ENCODE results near the gene PF4V1.

PF4V1 gene

DNA sequence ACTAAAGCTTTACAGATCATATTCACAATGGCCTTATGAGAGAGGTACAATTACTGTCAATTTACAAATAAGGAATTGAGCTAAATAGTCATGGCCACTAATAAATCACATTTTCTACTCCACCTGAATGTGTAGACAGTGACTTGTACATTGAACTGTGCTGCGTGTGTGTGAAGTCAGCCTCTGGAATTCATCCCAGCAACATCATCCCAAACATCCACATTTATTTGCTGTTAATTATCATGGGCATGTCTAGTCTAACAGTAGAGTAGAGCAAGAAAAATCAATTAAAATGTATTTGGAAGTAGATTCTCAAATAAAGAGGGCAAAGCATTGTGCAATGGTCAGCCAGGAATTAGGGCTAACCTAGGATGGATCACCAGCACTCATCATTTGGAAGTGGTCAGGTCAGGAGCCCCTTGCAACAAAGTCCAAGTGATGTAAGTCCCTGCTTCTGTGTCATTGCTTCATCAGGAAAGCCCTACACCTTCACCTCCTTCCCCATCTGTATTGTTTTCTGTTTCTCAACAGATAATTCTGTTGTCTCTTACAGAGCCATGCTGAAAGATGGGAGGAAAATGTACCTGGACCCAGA lies 4.8 kb upstream of the PF4V1 start:
- Histone ChIP-seq H3K9ac (ENCODE audit: low read length) (no peak overlapping the region), H3K4me1 (ENCODE audit: control insufficient read depth, insufficient read depth, low read length) (no peaks in the 10 kb centered on the region), H3K27me3 (ENCODE audit: control insufficient read depth, insufficient read depth, low read length) (peaks cover 7% of the 10 kb centered on the region), H3K4me3 (ENCODE audit: low read length) (no peak overlapping the region), H3K9me3 (ENCODE audit: control insufficient read depth, low read length) (no peaks in the 10 kb centered on the region), H3K36me3 (ENCODE audit: control insufficient read depth, insufficient read depth, low read length) (no peaks in the 10 kb centered on the region)

DNA sequence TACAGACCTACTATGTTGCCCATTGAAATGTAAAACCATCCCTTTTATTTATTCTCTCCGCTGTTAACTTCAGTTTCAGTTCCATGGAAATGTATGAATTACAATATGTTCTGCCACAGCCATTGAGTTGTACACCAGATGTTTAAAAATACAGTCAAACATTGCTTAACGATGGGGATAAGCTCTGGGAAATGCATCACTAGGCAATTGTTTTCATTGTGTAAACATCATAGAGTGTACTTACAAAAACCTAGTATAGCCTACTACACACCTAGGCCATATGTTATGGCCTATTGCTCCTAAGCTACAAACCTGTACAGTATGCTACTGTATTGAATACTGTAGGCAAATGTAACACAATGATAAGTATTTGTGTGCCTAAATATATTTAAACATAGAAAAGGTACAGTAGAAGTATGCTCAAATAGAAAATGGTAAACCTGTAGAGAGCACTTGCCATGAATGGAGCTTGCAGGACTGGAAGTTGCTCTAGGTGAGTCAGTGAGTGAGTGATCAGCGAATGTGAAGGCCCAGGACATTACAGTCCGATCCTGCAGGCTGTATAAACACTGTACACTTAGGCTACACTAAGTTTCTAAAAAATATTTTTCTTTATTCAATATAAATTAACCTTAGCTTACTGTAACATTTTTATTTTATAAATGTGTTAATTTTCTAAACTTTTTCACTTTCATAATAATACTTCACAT lies 2.7 kb upstream of the PF4V1 start:
- Histone ChIP-seq H3K27me3 (ENCODE audit: control insufficient read depth, insufficient read depth, low read length) (peaks cover 7% of the 10 kb centered on the region), H3K9me3 (ENCODE audit: control insufficient read depth, low read length) (no peaks in the 10 kb centered on the region), H3K36me3 (ENCODE audit: control insufficient read depth, insufficient read depth, low read length) (no peaks in the 10 kb centered on the region), H3K9ac (ENCODE audit: low read length) (no peak overlapping the region), H3K4me3 (ENCODE audit: low read length) (no peak overlapping the region), H3K4me1 (ENCODE audit: control insufficient read depth, insufficient read depth, low read length) (no peaks in the 10 kb centered on the region)

DNA sequence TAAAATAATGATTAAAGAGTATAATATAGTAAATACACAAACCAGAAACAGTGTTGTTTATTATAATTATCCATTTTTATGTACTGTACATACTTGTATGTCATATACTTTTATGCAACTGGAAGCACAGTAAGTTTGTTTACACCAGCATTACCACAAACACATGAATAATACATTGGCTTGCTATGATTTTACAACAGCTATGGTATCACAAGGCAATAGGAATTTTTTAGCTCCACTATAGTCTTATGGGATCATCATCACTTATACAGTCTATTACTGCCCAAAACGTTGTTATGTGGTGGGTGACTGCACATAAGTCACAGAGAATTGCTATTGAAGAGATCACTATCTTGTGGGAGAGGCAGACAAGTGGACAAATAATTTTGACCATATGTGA lies 1.8 kb upstream of the PF4V1 start:
- no peaks in the 10 kb centered on the region for H3K36me3 ChIP-seq (ENCODE audit: control insufficient read depth, insufficient read depth, low read length)
- H3K4me1 ChIP-seq (ENCODE audit: control insufficient read depth, insufficient read depth, low read length), result no peaks in the 10 kb centered on the region
- H3K9me3 ChIP-seq (ENCODE audit: control insufficient read depth, low read length), result no peaks in the 10 kb centered on the region
- H3K4me3 ChIP-seq (ENCODE audit: low read length), result no peak overlapping the region
- H3K9ac ChIP-seq (ENCODE audit: low read length), result no peak overlapping the region
- peaks cover 7% of the 10 kb centered on the region for H3K27me3 ChIP-seq (ENCODE audit: control insufficient read depth, insufficient read depth, low read length)

DNA sequence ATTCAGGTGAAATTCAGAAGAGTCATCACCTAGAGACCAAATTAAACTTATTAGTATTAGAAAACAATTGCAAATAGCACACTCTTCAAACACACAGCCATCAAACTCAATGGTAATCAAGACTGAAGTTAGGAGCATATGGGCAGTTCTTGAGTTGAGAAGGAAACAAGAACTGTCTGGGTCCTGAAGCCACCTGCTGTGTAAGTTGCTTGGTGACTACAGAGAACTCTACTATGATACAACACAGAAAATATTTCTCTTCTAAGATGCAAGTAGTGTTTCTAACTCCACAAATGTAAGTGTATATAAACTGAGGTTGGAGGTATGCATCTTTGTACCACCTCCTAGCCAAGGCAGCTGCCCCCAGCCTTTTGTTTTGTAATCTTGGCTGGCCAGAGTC lies 325 bp upstream of the PF4V1 start:
- Histone ChIP-seq H3K27me3 (ENCODE audit: control insufficient read depth, insufficient read depth, low read length) (peaks cover 7% of the 10 kb centered on the region), H3K36me3 (ENCODE audit: control insufficient read depth, insufficient read depth, low read length) (no peaks in the 10 kb centered on the region), H3K9ac (ENCODE audit: low read length) (no peak overlapping the region), H3K4me1 (ENCODE audit: control insufficient read depth, insufficient read depth, low read length) (no peaks in the 10 kb centered on the region), H3K4me3 (ENCODE audit: low read length) (no peak overlapping the region), H3K9me3 (ENCODE audit: control insufficient read depth, low read length) (no peaks in the 10 kb centered on the region)

DNA sequence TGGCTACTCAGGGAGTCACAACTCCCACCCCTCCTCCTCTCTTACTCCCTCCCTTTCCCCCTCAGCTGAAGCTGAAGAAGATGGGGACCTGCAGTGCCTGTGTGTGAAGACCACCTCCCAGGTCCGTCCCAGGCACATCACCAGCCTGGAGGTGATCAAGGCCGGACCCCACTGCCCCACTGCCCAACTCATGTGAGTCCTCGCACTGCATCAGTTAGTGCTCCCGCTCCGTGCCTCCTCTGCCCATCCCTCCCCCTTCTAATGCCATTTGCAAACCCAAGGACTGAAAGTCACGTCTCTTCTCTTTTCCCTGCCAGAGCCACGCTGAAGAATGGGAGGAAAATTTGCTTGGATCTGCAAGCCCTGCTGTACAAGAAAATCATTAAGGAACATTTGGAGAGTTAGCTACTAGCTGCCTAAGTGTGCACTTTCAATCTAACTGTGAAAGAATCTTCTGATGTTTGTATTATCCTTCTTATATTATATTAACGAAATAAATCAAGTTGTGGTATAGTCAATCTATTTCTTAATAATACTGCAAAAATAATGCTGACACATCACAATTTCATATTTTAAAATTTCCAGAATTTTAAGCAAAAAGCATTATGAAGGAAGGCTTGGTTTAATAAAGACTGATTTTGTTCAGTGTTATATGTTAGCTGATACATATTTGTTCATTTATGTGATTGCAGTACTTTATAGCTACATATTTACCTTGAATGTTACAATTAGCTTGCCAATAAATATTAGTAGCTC lies 800 bp downstream of the PF4V1 start:
- H3K27me3 ChIP-seq (ENCODE audit: control insufficient read depth, insufficient read depth, low read length), result peaks cover 7% of the 10 kb centered on the region
- H3K9ac ChIP-seq (ENCODE audit: low read length), result no peak overlapping the region
- H3K4me1 ChIP-seq (ENCODE audit: control insufficient read depth, insufficient read depth, low read length), result no peaks in the 10 kb centered on the region
- H3K4me3 ChIP-seq (ENCODE audit: low read length), result no peak overlapping the region
- no peaks in the 10 kb centered on the region for H3K9me3 ChIP-seq (ENCODE audit: control insufficient read depth, low read length)
- no peaks in the 10 kb centered on the region for H3K36me3 ChIP-seq (ENCODE audit: control insufficient read depth, insufficient read depth, low read length)

DNA sequence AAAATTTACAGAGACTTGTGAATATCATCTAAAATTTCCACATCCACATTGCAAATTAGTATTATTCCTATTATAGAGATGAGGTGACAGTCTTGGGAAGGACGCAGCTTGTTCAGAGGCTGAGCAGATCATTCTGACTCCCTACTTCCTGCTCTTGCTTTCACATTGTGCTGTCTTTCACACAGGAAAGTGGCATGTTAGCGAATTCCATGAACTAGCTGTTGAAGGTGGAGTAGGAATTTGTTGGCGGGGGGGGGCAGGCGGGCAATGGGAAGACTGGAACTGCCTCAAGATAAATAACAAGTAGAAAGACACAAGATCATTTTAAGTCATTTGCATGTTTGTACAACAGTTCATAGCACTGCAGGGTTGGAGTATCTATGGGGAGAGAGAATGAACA lies 2.3 kb downstream of the PF4V1 start:
- H3K9me3 ChIP-seq (ENCODE audit: control insufficient read depth, low read length), result no peaks in the 10 kb centered on the region
- H3K4me1 ChIP-seq (ENCODE audit: control insufficient read depth, insufficient read depth, low read length), result no peaks in the 10 kb centered on the region
- H3K9ac ChIP-seq (ENCODE audit: low read length), result no peak overlapping the region
- peaks cover 7% of the 10 kb centered on the region for H3K27me3 ChIP-seq (ENCODE audit: control insufficient read depth, insufficient read depth, low read length)
- H3K36me3 ChIP-seq (ENCODE audit: control insufficient read depth, insufficient read depth, low read length), result no peaks in the 10 kb centered on the region
- H3K4me3 ChIP-seq (ENCODE audit: low read length), result no peak overlapping the region

DNA sequence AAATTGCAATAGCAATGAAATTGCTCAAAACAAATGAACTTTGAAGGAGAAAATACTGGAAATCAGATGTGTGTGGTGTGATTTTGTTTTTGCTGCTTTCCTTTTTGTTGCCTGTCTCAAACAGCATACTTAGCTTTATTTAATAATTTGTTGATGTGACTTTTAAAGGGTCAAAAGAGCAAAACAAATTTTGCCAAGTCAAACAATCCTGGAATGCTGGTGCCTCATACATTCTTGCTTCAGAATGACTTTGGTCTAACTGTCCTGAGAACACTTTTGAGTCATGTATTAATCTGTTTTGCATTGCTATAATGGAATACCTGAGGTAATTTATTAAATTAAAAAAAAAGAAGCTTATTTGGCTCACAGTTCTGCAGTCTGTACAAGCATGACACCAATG lies 3.4 kb downstream of the PF4V1 start:
- no peak overlapping the region for H3K4me3 ChIP-seq (ENCODE audit: low read length)
- no peaks in the 10 kb centered on the region for H3K36me3 ChIP-seq (ENCODE audit: control insufficient read depth, insufficient read depth, low read length)
- H3K27me3 ChIP-seq (ENCODE audit: control insufficient read depth, insufficient read depth, low read length), result peaks cover 7% of the 10 kb centered on the region
- H3K4me1 ChIP-seq (ENCODE audit: control insufficient read depth, insufficient read depth, low read length), result no peaks in the 10 kb centered on the region
- H3K9me3 ChIP-seq (ENCODE audit: control insufficient read depth, low read length), result no peaks in the 10 kb centered on the region
- H3K9ac ChIP-seq (ENCODE audit: low read length), result no peak overlapping the region

DNA sequence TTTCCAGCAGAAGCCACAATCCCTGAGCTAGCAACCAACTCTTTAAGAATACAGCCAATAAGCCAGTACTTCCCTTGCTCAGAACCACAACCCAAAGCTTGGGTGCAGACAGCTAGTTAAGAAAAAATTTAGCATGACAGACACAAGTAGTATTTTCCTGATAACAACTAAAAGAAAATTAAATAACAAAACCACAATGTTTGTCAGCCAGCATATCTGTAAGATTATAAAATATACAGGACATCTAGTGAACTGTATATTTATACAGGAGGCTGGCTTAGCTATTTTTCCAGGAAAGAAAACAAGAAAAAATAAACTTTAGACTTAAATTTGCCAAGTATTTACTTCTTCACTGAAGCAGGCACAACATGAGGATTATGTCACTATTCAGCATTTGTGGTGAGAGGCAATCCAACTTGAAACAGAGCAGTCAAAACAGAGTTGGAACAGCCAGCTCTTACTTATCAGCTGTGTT lies 6.6 kb downstream of the PF4V1 start:
- no peaks in the 10 kb centered on the region for H3K27me3 ChIP-seq (ENCODE audit: control insufficient read depth, insufficient read depth, low read length)
- no peaks in the 10 kb centered on the region for H3K4me1 ChIP-seq (ENCODE audit: control insufficient read depth, insufficient read depth, low read length)
- no peaks in the 10 kb centered on the region for H3K9me3 ChIP-seq (ENCODE audit: control insufficient read depth, low read length)
- H3K9ac ChIP-seq (ENCODE audit: low read length), result no peak overlapping the region
- H3K4me3 ChIP-seq (ENCODE audit: low read length), result no peak overlapping the region
- H3K36me3 ChIP-seq (ENCODE audit: control insufficient read depth, insufficient read depth, low read length), result no peaks in the 10 kb centered on the region

DNA sequence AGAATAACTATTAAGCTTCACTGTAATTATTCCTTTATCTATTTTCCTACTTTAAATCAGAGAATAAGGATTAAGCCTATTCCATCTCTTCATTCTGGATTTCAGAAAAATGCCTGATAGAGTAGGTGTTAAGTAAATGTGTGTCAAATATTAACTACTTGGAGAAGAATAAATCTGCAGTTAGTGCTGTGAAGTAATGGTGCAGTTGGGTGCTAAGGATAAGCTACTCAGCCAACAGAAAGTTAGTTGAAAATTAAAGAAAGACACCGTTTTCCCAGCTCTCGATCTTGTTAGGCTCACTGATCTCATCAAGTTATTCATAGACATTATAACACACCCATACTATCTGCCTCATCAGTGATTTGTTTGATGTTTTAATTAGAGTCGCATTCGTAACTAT lies 7.1 kb downstream of the PF4V1 start:
- no peak overlapping the region for H3K9ac ChIP-seq (ENCODE audit: low read length)
- no peaks in the 10 kb centered on the region for H3K27me3 ChIP-seq (ENCODE audit: control insufficient read depth, insufficient read depth, low read length)
- no peaks in the 10 kb centered on the region for H3K4me1 ChIP-seq (ENCODE audit: control insufficient read depth, insufficient read depth, low read length)
- no peaks in the 10 kb centered on the region for H3K9me3 ChIP-seq (ENCODE audit: control insufficient read depth, low read length)
- no peaks in the 10 kb centered on the region for H3K36me3 ChIP-seq (ENCODE audit: control insufficient read depth, insufficient read depth, low read length)
- no peak overlapping the region for H3K4me3 ChIP-seq (ENCODE audit: low read length)

DNA sequence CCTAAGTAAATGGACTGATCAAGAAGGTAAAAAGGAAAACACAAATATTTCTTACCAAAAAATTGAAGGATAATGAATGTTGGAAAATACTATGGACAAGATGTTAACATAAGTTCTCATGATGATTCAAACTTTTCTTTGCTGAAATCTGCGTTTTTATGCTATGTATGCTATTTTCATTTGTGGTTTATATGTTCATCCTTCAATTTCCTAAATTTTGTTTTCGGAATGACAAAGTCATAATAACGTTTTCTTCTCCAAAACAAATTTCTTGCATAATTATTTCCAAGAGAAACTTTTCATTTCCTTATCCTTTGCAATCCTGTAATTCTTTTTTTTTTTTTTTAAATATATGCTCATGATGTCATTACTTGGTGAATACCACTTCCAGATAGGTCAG lies 7.8 kb downstream of the PF4V1 start:
- Histone ChIP-seq H3K4me1 (ENCODE audit: control insufficient read depth, insufficient read depth, low read length) (no peaks in the 10 kb centered on the region), H3K27me3 (ENCODE audit: control insufficient read depth, insufficient read depth, low read length) (no peaks in the 10 kb centered on the region), H3K9ac (ENCODE audit: low read length) (no peak overlapping the region), H3K9me3 (ENCODE audit: control insufficient read depth, low read length) (no peaks in the 10 kb centered on the region), H3K36me3 (ENCODE audit: control insufficient read depth, insufficient read depth, low read length) (no peaks in the 10 kb centered on the region), H3K4me3 (ENCODE audit: low read length) (no peak overlapping the region)

DNA sequence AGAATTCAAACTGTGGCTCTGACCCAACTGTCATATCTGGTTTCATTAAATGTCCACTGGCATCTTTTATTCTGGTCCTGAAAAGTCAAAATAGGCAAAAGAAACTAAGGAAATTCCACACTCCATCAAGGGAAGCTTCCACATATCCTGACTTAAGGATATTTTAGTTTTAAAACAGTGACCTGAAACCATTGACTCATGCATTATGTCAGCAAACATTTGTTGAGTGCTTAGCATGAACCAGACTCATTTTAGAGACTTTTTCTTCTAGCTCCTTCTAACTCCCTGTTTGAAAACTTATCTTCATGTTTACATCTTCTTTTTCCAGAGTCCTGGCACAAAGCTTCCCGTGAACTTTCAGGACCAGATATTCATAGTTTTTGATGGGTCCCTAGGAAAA lies 9.2 kb downstream of the PF4V1 start:
- Histone ChIP-seq H3K9me3 (ENCODE audit: control insufficient read depth, low read length) (no peaks in the 10 kb centered on the region), H3K9ac (ENCODE audit: low read length) (no peak overlapping the region), H3K4me3 (ENCODE audit: low read length) (no peak overlapping the region), H3K36me3 (ENCODE audit: control insufficient read depth, insufficient read depth, low read length) (no peaks in the 10 kb centered on the region), H3K4me1 (ENCODE audit: control insufficient read depth, insufficient read depth, low read length) (no peaks in the 10 kb centered on the region), H3K27me3 (ENCODE audit: control insufficient read depth, insufficient read depth, low read length) (no peaks in the 10 kb centered on the region)

DNA sequence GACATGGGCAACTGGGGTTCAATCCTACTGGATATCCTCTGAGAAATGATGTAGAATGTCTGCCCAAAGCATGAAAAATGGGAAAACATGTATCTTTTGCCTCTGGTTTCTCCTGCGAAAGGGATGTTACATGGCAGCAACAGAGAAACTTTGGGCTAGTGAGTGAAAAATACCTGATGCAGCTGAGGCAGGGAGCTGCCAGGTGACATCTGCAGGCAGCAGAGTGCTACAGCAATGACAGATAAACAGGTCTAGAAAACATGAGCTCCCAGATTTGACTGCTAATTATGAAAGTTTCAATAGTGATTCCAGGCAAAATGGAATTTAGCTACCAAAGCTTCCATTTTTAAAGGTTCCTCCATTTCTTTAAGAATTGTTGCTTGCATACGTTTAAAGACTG lies 11.3 kb downstream of the PF4V1 start:
- H3K9ac ChIP-seq (ENCODE audit: low read length), result no peak overlapping the region
- peaks cover 7% of the 10 kb centered on the region for H3K4me1 ChIP-seq (ENCODE audit: control insufficient read depth, insufficient read depth, low read length)
- H3K9me3 ChIP-seq (ENCODE audit: control insufficient read depth, low read length), result no peaks in the 10 kb centered on the region
- no peaks in the 10 kb centered on the region for H3K27me3 ChIP-seq (ENCODE audit: control insufficient read depth, insufficient read depth, low read length)
- H3K36me3 ChIP-seq (ENCODE audit: control insufficient read depth, insufficient read depth, low read length), result no peaks in the 10 kb centered on the region
- no peak overlapping the region for H3K4me3 ChIP-seq (ENCODE audit: low read length)

Measured in mucosa of stomach (tissue), 1 donor.